GM12801 (cell line): ENCODE results near the gene CLCN2.

Source experiments
- TF ChIP-seq, protein P1 (sequence below): IDR thresholded peaks from one replicate; pipeline ENCODE4 v1.5.1; 2011; ENCODE audit warnings: control low read depth; ENCODE audit not compliant: insufficient read length; ENCODE audit errors: extremely low read depth

CLCN2 gene

DNA sequence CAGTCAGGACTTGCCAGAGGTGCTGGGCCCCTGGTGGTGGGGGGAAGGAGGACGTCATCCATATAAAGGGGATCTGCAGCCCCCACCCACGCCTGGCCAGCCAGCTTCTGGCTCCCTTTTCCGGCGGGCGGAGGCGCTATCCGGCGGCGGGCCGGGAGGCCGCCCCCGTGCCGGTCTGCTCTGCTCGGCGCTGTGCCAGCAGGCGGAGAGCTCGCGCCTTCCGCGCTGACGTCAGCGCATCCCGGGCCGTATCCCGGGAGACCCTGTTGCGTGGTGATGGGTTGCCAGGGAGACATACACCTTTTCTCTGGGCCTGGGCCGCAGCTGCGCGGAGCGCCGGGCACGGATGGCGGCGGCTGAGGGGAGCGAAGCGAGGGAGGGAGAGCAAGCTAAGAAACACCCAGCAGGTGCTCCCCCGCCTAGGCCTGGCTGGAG, 22.9 kb downstream of the CLCN2 start:
- TF ChIP-seq, protein P1, sequence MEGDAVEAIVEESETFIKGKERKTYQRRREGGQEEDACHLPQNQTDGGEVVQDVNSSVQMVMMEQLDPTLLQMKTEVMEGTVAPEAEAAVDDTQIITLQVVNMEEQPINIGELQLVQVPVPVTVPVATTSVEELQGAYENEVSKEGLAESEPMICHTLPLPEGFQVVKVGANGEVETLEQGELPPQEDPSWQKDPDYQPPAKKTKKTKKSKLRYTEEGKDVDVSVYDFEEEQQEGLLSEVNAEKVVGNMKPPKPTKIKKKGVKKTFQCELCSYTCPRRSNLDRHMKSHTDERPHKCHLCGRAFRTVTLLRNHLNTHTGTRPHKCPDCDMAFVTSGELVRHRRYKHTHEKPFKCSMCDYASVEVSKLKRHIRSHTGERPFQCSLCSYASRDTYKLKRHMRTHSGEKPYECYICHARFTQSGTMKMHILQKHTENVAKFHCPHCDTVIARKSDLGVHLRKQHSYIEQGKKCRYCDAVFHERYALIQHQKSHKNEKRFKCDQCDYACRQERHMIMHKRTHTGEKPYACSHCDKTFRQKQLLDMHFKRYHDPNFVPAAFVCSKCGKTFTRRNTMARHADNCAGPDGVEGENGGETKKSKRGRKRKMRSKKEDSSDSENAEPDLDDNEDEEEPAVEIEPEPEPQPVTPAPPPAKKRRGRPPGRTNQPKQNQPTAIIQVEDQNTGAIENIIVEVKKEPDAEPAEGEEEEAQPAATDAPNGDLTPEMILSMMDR, result no peak

DNA sequence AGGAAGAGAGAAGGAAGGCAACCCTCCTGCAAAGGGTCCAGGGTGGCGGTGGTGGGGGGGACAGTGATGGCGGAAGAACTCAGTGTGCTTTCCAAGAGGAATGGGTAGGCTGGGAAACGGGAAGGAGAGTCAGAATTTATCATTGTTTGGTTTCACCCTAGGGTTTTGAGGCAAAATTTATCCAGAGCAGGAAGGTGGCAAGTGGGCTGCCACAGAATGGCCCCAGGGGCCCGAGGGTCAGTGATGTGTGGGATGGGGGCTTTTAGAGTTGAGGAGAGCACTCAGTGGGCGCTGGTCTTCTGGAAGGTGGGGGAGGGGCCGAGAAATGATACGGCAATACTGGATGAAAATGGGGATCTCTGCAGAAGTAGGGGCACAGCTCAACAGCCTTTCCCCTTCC, 23.4 kb downstream of the CLCN2 start:
- TF ChIP-seq, protein P1, result no peak

DNA sequence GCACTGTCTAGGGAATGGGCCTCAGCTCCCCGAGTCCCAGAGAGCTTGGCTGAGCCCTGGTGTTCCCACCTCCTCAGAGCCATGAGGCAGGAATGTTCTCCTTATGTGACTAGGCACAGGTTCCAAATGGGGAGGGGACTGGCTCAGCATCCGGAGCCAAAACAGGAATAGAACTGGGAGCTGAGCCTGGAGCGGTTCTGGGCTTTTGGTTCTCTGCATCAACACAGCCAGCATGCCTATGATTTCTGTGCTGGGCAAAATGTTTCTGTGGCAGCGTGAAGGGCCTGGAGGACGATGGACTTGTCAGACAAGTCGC, 24.0 kb downstream of the CLCN2 start, which contains the start of gene FAM131A:
TSS of gene FAM131A (plus strand) at position 202 of the 316 bp plus-strand sequence. CDS start at position 233, 31 bp downstream.
- TF ChIP-seq, protein P1, result no peak

DNA sequence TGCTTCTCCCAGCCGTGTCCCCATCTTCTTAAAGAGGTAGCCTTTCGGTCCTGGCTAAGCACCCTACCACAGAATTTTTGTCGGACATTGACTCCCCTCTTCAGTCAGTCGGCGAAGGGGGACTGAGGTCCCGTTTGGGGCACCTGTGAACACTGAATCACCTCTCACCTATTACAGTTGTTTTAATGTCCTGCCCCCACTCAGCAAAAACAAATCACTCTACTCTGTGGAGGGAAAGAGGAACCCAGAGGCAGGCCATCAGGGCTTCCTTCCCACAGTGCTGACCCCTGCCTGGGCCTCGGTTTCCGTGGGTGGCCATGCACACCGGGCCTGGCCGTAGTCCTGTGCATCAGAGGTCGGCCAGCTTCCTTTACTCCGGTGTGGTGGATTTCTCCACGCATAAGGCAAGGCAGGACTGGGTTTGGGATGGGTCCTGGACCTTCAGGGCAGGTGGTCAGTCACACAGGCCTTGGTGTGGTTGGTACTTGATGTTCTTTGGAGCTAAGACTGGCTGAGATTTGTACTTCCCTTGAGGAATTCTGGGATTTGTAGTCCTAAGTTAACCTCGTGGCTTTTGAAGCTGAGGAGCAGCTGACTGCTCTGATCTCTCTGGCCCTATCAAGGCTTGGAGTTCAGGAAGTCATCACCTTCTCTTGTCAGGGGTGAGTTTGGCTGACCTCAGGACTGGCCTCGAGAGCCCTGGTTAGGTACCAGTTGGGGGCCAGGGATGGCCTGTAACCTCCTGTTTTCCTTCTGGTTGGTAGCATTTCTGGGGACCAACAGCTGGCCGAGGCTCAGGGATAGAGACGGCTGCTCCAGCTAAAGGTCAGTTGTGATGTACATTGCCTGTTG, 24.6 kb downstream of the CLCN2 start:
- TF ChIP-seq, protein P1, result no peak

DNA sequence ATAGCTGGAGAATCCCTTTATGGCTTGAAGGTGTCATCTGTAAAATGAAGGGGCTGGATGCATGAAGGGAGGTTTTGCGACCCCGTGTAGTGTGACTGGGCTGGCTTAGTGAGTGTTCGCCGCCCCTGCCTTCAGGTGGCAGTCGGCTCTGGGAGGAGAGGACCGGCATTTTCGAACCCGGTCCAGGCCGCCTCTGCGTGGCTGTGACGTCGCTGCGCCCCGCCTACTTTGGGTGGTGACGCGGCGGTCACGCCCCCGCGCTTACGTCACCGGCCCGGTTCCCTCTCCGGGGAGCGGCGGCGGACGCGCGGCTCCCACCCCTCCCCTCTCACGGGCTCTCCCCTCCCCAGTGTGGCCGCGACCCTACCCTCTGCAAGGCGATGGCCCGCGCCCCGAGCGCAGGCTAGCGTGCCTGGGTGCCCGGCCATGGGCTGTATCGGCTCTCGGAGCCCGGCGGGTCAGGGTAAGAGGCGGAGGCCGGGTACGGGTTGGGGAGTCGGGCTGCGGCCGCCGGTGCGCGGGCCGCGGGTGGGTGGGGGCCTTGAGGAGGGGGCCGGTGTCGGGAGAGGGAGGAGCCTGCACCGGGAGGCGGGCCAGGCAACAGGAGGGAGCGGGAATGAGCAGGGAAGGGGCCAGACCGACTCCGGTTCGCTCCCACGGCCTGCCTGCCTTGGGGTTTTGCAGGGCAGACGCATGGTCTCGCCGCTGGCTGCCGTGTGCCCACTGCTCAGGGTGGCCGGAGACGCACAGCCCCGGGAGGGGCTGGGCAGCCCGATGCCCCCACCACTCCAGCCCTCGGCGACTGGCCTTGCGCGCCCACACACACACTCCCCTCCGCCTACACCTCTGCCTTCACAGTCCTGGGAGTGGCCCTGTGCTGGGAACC, 25.5 kb downstream of the CLCN2 start:
- TF ChIP-seq, protein P1, result no peak

DNA sequence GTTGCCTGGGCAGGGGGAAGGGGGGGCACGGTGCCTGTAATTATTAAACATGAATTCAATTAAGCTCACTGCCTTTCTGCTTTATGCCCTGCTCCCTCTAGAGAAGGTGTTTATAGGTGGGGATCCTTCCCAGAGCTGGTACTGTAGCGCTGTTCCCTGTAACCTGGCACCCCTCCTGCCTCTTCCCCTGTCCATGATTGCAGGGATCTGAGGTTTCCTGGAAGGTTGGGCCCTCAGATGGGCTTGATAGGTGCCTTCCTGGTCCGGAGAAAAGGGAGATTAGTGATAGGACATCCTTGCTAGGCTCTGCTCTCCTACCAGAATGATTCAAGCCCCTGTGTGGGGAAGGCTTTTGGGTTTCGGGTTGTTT, 26.1 kb downstream of the CLCN2 start:
- TF ChIP-seq, protein P1, result no peak

DNA sequence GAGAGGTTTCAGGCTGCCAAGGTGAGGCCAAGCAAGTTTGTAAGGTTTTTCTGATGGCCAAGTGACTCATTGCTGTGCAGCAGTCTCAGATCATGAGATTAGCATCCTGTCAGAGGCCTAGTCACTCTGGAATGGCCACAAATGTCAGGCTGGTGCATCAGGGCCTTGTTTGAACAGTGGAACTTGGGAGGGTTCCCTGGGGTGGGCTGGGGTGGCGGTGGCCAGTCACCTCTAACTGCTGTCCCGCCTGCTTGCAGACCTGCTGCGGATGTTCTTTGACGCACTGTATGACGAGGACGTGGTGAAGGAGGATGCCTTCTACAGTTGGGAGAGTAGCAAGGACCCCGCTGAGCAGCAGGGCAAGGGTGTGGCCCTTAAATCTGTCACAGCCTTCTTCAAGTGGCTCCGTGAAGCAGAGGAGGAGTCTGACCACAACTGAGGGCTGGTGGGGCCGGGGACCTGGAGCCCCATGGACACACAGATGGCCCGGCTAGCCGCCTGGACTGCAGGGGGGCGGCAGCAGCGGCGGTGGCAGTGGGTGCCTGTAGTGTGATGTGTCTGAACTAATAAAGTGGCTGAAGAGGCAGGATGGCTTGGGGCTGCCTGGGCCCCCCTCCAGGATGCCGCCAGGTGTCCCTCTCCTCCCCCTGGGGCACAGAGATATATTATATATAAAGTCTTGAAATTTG, 26.8 kb downstream of the CLCN2 start:
- TF ChIP-seq, protein P1, result no peak
